ENCODE data around the gene EXOC2.

EXOC2 gene

GRCh38 chr6:449057-449430 is 243.9 kb downstream of the EXOC2 start:
- TF ChIP-seq CTCF (IDR thresholded peaks at IDR 0.05; ENCODE audit: borderline replicate concordance, extremely low read depth, low read length, poor library complexity, severe bottlenecking) = no peak
- no peak for TF ChIP-seq EZH2 (IDR thresholded peaks at IDR 0.05; ENCODE audit: borderline replicate concordance, low read depth, low read length, severe bottlenecking)
- H4K20me1 ChIP-seq (ENCODE audit: insufficient read depth, low read length) = no peaks in the 10 kb centered on the region
- H3K9me3 ChIP-seq (ENCODE audit: insufficient read depth, low read length, severe bottlenecking) = no peaks in the 10 kb centered on the region
- no peak overlapping the region for H3K4me3 ChIP-seq (ENCODE audit: low read depth in 1 of 2, low read length in 2 of 2)
- H3K27ac ChIP-seq (ENCODE audit: low read length) = no peak overlapping the region
- no peaks in the 10 kb centered on the region for H3K79me2 ChIP-seq (ENCODE audit: insufficient read depth, low read length)
- H3K27me3 ChIP-seq (ENCODE audit: insufficient read depth, low read length, poor library complexity) = peaks cover 3% of the 10 kb centered on the region
- H3K4me1 ChIP-seq (ENCODE audit: insufficient read depth, low read length) = peaks cover 20% of the 10 kb centered on the region
- ATAC-seq (ENCODE audit: insufficient read depth, low read depth) (no peak), DNase-seq (no peak)
- no peak overlapping the region for H2AFZ ChIP-seq (ENCODE audit: low read depth, low read length)
- no peak overlapping the region for H3K9ac ChIP-seq (ENCODE audit: low read depth, low read length)
- H3K4me2 ChIP-seq (ENCODE audit: insufficient read depth, low read length) = no peak overlapping the region
- no peaks in the 10 kb centered on the region for H3K36me3 ChIP-seq (ENCODE audit: insufficient read depth, low read length)

GRCh38 chr6:448296-449056 is 244.5 kb downstream of the EXOC2 start:
- TF ChIP-seq EZH2 (IDR thresholded peaks at IDR 0.05; ENCODE audit: borderline replicate concordance, low read depth, low read length, severe bottlenecking) (no peak), CTCF (IDR thresholded peaks at IDR 0.05; ENCODE audit: borderline replicate concordance, extremely low read depth, low read length, poor library complexity, severe bottlenecking) (no peak)

GRCh38 chr6:447381-448165 is 245.4 kb downstream of the EXOC2 start:
- ATAC-seq (ENCODE audit: insufficient read depth, low read depth) (no peak), DNase-seq (no peak)
- Histone ChIP-seq H3K4me3 (ENCODE audit: low read depth in 1 of 2, low read length in 2 of 2) (no peak overlapping the region), H3K4me1 (ENCODE audit: insufficient read depth, low read length) (peaks cover 20% of the 10 kb centered on the region), H3K9me3 (ENCODE audit: insufficient read depth, low read length, severe bottlenecking) (no peaks in the 10 kb centered on the region), H3K36me3 (ENCODE audit: insufficient read depth, low read length) (no peaks in the 10 kb centered on the region), H2AFZ (ENCODE audit: low read depth, low read length) (no peak overlapping the region), H3K9ac (ENCODE audit: low read depth, low read length) (no peak overlapping the region), H3K79me2 (ENCODE audit: insufficient read depth, low read length) (no peaks in the 10 kb centered on the region), H4K20me1 (ENCODE audit: insufficient read depth, low read length) (no peaks in the 10 kb centered on the region), H3K27ac (ENCODE audit: low read length) (no peak overlapping the region), H3K27me3 (ENCODE audit: insufficient read depth, low read length, poor library complexity) (no peaks in the 10 kb centered on the region), H3K4me2 (ENCODE audit: insufficient read depth, low read length) (no peak overlapping the region)
- TF ChIP-seq EZH2 (IDR thresholded peaks at IDR 0.05; ENCODE audit: borderline replicate concordance, low read depth, low read length, severe bottlenecking) (no peak), CTCF (IDR thresholded peaks at IDR 0.05; ENCODE audit: borderline replicate concordance, extremely low read depth, low read length, poor library complexity, severe bottlenecking) (no peak)

More at GRCh38 chr6:448296-449056, 244.5 kb downstream of the EXOC2 start:
- no peak for DNase-seq
- H3K27me3 ChIP-seq (ENCODE audit: insufficient read depth, low read length, poor library complexity) = peaks cover 3% of the 10 kb centered on the region
- H3K4me1 ChIP-seq (ENCODE audit: insufficient read depth, low read length) = peaks cover 20% of the 10 kb centered on the region
- no peak overlapping the region for H2AFZ ChIP-seq (ENCODE audit: low read depth, low read length)
- H3K27ac ChIP-seq (ENCODE audit: low read length) = no peak overlapping the region
- H3K79me2 ChIP-seq (ENCODE audit: insufficient read depth, low read length) = no peaks in the 10 kb centered on the region
- no peak overlapping the region for H3K9ac ChIP-seq (ENCODE audit: low read depth, low read length)
- no peaks in the 10 kb centered on the region for H3K36me3 ChIP-seq (ENCODE audit: insufficient read depth, low read length)
- no peak overlapping the region for H3K4me2 ChIP-seq (ENCODE audit: insufficient read depth, low read length)
- no peaks in the 10 kb centered on the region for H4K20me1 ChIP-seq (ENCODE audit: insufficient read depth, low read length)
- no peak overlapping the region for H3K4me3 ChIP-seq (ENCODE audit: low read depth in 1 of 2, low read length in 2 of 2)
- H3K9me3 ChIP-seq (ENCODE audit: insufficient read depth, low read length, severe bottlenecking) = no peaks in the 10 kb centered on the region
- ATAC-seq (ENCODE audit: insufficient read depth, low read depth) = no peak
